HG03457 (cell line): ENCODE results near the gene GNB1L.

ENCODE experiments used
- ATAC-seq: cut with Tn5 transposase; IDR thresholded peaks from one replicate; pipeline ENCODE4 v1.9.1; 2021; ENCODE audit warnings: moderate number of reproducible peaks; ENCODE audit not compliant: unreplicated experiment

Gene GNB1L

GRCh38 chr22:19811811-19812771 is 42.6 kb downstream of the GNB1L start:
- ATAC-seq: no peak

DNA sequence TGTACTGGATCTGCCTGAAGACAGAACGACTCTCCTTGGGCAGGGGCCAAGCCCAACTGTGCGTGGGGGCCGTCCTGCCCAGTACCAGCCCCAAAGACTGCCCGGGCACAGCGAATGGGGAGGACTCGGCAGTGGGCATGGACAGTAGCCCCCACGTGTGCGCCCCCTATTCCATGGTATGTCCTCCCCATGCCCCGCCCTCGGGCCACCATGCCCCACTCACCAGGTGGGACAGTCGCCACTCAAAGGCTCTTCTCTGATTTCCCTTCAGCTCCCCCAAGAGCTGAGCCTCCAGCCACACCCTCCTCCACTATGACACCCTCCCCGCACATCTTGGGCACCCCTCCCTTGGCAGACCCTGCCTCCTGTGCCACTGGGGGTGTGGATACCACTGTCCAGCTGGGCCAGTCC is 43.5 kb downstream of the GNB1L start:
- ATAC-seq: no peak

DNA sequence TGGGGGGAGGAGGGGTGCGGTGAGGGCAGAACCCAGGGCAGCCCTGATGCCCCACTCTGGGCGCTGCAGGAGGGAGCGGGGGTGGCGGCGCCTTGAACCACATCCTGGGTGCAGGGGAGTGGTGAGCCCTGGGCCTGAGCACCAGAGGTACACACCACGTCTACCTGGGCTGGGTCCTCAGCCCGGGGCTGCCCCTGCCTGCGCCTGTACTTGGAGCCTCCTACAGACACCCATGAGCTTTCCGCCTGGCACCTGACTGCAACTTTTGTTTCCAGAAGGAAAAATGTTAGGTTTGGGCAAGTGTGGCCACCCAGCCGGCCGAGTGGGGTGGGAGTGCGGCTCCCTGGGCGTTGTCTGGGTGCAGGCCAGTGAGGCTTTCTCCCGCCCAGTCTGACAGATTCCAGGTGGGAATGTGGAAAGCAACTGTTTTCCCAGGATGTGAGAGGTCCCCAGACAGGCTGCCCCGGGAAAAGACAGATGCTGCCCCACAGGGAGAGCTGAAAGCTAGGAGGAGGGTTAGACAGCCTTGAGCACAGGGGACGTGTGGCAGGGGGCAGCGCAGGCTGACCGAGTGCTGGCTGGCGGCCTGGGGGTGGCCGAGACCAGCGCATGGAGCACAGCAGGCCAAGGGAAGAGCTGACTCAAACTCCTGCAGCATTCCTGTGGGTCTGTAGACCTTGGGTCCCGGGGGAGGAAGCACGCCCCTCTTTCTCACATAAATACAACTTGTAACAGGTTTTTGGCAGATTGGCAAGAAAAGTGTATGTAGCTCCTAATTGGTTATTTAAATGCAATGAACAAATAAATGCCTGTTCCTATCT is 44.1 kb downstream of the GNB1L start:
- no peak for ATAC-seq

DNA sequence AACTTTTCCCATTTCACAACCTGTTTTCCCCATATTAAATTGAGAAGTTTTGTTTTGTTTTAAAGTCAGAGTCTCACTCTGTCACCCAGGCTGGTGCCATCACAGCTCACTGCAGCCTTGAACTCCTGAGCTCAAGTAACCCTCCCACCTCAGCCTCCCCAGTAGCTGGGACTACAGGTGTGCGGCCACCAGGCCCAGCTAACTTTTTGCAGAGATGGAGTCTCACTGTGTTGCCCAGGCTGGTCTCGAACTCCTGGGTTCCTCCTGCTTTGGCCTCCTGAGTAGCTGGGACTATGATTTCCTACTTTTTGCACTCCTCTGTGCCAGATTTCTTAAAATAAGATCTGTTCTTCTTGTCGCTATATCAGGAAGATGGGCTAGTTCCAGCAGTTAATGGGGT is 44.9 kb downstream of the GNB1L start:
- no peak for ATAC-seq

DNA sequence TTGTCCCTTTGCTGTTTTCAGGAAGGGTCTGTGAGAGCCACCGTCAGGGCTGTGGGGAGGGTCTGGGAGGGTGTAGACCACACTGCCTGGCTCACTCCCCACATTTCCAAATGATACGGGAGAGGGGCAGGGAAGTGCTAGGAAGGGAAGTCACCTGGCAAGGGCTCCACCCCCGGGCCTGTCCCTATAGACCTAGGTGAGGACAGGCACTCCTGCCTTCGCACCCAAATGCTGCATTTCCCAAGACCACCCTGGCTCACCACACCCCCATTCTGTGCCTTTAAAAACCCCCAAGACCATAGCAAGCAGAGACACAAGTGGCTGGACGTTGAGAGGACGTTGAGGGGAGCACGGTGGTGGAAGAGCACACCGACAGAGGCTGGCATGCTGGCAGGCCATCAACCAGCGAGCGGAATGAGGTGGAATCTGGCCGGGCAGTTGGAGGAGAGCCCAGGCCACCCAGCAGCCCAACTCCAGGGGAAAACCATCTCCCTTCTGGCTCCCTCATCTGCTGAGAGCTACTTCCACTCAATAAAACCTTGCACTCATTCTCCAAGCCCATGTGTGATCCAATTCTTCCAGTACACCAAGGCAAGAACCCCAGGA is 45.7 kb downstream of the GNB1L start:
- no peak for ATAC-seq

DNA sequence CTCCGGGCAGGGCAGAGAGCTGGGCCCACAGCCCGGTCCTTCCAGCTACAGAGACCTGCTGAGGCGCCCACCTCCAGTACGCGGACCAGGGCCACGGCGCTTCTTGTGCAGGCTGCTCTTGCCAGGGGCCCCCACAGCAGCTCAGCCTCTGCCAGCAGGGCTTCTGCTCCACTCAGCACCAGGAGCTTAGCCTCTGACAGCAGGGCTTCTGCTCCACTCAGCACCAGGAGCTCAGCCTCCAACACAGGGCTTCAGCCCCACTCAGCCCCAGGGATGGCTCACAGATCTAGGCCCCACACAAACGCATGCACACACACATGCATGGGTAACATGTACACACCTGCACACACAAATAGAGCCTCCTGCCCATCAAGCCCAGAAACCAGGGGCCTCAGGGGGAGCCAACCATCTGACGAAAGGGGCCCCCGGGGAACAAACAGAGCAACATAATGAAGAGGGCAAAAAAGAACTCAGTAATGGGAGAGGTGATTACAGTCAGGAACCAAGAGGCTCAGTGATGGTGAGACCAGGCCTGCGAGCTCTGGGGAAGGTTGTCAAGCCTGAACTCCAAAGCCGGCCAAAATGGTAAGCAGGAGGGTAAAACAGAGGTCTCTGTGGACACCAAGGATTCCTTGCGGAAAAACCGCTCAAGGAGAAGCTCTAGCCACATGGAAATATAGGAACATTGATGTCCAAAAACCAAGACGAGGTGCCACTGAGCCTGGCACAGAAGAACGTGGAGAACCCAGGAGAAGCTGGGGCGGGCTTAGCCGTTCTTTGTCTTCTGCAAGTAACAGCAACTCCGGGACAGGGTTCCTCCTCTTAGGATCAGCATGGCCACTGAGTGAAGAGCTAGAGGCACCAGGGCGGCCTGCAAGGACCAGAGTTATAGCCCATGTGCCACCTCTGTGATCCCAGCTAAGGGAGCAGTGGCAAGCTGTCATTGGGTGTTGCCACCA is 46.5 kb downstream of the GNB1L start:
- ATAC-seq: no peak

DNA sequence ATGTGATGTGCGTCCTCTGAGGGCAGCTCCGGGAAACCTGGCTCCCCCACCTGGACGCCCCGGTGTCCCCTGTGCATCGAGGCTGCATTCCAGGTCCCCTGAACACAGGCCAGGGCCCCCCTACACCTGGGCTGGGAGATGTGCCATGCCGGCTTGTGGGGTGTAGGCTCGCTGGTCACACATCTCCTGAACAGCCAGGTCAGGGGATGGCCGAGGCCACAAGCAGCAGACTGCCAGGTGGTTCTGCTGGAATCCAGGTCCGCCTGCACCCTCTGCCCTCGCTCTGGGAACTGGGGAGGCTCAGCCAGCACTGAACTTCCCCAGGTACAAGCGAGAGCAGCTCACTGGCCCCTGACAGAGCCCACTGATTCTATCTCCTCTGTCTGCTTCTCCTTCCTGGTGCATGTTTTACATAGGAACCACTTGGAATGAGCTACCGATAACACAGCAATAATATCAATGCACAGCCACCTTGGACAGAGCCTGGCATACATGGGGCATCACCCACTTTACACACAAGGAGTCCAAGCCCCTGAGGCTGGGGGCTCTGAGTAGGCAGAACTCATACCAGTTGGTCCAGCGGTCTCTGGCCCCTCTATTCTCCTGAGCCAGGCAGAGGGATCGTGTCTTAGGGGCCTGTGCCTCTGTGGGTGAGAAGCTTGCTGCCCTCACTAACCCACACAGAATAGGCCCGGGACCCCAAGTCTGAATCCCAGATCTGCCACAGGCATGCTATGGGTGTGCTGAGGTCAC is 47.3 kb downstream of the GNB1L start:
- ATAC-seq: no peak

DNA sequence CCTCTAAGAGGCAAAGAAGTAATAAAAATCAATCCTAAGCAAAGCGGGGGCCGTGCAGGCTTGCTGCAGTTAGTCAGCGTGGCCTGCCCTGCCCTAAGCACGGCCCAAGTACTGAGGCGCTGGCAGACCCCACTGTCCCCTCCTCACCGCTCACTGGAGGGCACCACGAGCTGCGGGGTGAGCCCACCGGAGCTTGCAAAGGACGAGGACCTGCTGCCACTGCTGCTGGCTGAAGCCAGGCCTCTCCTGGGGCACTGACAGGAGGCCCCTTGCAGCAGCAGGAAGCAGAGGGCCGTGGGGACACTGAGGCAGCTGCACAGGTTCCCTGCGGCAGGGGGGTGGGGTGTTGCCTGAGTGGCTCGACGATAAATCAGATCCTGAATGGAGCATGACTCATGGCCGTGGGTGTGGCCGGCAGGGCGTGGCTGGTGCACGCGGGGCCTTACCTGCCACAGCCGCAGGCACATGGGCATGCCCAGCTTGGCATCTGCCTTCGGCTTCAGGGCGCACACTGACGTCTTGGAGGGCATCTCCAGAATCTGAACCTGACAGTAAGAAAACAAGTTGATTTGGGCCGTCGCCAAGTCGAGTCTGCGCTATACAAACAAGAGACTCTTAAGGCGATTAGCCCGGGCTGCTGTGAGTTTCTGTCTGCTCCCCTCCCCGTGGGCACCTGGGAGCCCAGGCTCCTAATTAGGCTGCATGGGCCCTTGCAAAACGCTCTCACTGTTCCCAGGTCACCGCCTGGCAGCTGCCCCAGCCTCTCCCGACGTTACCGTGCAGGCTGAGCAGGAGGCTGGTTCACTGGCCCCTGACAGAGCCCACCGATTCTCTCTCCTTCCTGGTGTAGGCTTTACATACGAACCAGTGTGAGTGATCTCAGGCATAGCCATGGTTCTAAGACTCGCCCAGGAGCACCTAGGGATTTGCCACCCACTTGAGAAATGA is 48.2 kb downstream of the GNB1L start:
- no peak for ATAC-seq

- ATAC-seq: no peak
Measured at GRCh38 chr22:19805821-19806212, 48.9 kb downstream of the GNB1L start.

DNA sequence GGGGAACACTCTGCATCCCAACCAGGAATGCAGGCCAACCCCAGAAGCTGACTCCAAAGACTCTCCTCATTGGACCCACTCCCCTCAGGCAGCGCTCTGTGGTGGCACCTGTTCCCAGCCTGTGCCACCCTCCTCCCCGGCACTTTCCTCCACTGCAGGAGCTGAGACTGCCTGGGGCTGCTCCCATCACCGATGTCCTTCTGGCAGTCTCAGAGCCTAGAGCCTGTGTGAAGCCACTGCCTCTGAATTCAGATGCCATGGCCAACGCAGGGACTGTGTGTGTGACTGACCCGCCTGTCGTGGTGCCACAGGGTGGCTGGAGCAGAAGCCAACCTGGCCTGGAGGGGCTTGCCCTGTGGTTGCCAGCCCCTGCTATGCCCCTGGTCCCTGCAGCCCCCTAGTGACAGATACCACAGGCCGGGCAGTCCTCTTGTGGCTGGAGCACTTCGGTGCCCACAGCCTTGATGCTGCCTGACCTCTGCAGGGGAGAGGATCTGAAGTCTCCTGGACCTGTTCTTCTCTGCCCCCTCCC is 50.9 kb downstream of the GNB1L start:
- ATAC-seq: no peak

GRCh38 chr22:19802894-19803735 is 51.6 kb downstream of the GNB1L start:
- no peak for ATAC-seq

- ATAC-seq: no peak
Measured at GRCh38 chr22:19802001-19802893, 52.4 kb downstream of the GNB1L start.

GRCh38 chr22:19801340-19802000 is 53.2 kb downstream of the GNB1L start:
- no peak for ATAC-seq

DNA sequence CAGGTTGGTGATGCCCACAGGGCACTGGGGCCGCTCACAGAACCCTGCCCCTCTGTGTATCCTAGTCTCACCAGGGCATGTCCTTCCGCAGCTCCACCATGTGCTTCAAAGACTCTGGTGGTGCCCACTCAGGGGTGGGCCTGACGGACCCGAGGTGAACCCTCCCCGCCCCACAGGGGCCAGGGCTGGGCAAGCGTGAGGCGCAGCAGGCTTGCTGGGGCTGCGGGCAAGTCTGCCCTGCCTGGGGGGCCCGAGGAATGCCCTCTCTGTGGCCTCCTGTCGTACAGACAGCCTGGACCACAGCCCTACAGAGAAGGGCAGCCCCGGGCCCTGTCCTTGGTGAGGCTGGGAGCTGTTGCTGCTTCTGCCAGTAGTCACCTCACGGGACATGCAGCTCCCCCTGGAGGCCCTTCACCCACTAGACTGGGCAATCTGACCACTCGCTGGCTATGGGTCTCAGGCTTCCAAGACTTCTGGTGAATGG is 53.9 kb downstream of the GNB1L start:
- no peak for ATAC-seq

DNA sequence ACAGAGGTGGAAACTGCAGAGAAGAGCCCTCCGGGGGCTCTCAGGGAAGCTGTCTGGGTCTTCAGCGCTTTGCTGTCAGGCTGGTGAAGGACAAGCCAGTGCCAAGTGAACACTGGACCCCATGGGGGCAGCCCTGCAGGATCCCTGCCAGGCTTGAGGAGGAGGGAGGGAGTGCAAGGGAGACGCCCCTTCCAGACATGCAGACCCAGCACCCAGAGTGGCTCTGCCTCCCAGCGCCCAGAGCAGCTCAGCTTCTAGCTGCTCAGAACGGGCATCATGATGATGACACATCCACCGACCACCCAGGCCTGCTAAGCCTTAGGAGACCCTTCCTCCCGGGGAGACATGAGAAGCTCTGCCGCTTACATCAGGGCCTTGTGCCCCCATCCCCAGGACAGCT is 54.4 kb downstream of the GNB1L start:
- no peak for ATAC-seq
